HEK293T (cell line): ENCODE measurements around the gene IRX3.

ENCODE experiments used
- CTCF ChIA-PET: fragments of 350-600 bp; formaldehyde crosslinking; extraction: SDS; loops from one replicate; lab custom pipeline; 2021; ENCODE audit warnings: antibody characterized with exemption, inconsistent platforms; lab: Yijun Ruan, JAX
- POLR2A ChIA-PET: fragments of 350-600 bp; formaldehyde crosslinking; extraction: SDS; loops from one replicate; lab custom pipeline; 2020; ENCODE audit warnings: antibody characterized with exemption, inconsistent platforms; lab: Yijun Ruan, JAX
- DNase-seq: peaks from one replicate; pipeline ENCODE4 v3.0.0; 2012; ENCODE audit warnings: mixed read lengths; ENCODE audit errors: extremely low spot score
- ARNT ChIP-seq: fragments of 450-650 bp; IDR thresholded peaks from 2 replicates; pipeline ENCODE4 v1.6.1; 2017; ENCODE audit warnings: mild to moderate bottlenecking
- BHLHE40 ChIP-seq: fragments of 450-650 bp; IDR thresholded peaks from 2 replicates; pipeline ENCODE4 v1.6.1; 2016; ENCODE audit warnings: mild to moderate bottlenecking, moderate library complexity, borderline replicate concordance
- CTBP1 ChIP-seq: fragments of 450-650 bp; IDR thresholded peaks from 2 replicates; pipeline ENCODE4 v1.6.1; 2016; ENCODE audit warnings: borderline replicate concordance
- ELF4 ChIP-seq: fragments of 450-650 bp; IDR thresholded peaks from 2 replicates; pipeline ENCODE4 v1.6.1; 2017; ENCODE audit warnings: antibody characterized with exemption
- FOXA1 ChIP-seq: fragments of 450-650 bp; IDR thresholded peaks from 2 replicates; pipeline ENCODE4 v1.6.1; 2016; ENCODE audit warnings: mild to moderate bottlenecking
- FOXK2 ChIP-seq: fragments of 450-650 bp; IDR thresholded peaks from 2 replicates; pipeline ENCODE4 v1.6.1; 2016; ENCODE audit warnings: mild to moderate bottlenecking
- FOXM1 ChIP-seq: fragments of 450-650 bp; IDR thresholded peaks from 2 replicates; pipeline ENCODE4 v1.6.1; 2017; ENCODE audit warnings: mild to moderate bottlenecking, borderline replicate concordance
- HDGF ChIP-seq: fragments of 450-650 bp; IDR thresholded peaks from 2 replicates; pipeline ENCODE4 v1.6.1; 2017; ENCODE audit warnings: antibody characterized with exemption, borderline replicate concordance
- L3MBTL2 ChIP-seq: fragments of 450-650 bp; conservative IDR thresholded peaks from 2 replicates; pipeline ENCODE4 v1.6.1; 2016; ENCODE audit warnings: mild to moderate bottlenecking
- LEF1 ChIP-seq: fragments of 450-650 bp; IDR thresholded peaks from 2 replicates; pipeline ENCODE4 v1.6.1; 2017; ENCODE audit warnings: mild to moderate bottlenecking, borderline replicate concordance
- NFRKB ChIP-seq: fragments of 450-650 bp; IDR thresholded peaks from 2 replicates; pipeline ENCODE4 v1.6.1; 2016; ENCODE audit warnings: mild to moderate bottlenecking, moderate library complexity
- PKNOX1 ChIP-seq: fragments of 450-650 bp; IDR thresholded peaks from 2 replicates; pipeline ENCODE4 v1.6.1; 2016
- SP1 ChIP-seq: fragments of 450-650 bp; IDR thresholded peaks from 2 replicates; pipeline ENCODE4 v1.6.1; 2017
- SUZ12 ChIP-seq: fragments of 450-650 bp; IDR thresholded peaks from 2 replicates; pipeline ENCODE4 v1.6.1; 2016; ENCODE audit warnings: mild to moderate bottlenecking
- TARDBP ChIP-seq: fragments of 450-650 bp; IDR thresholded peaks from 2 replicates; pipeline ENCODE4 v1.6.1; 2016
- ZNF384 ChIP-seq: fragments of 450-650 bp; IDR thresholded peaks from 2 replicates; pipeline ENCODE4 v1.6.1; 2016

Gene IRX3

GRCh38 chr16:54282928-54283724, 3.5 kb downstream of the IRX3 start:
- DNase-seq = no peak
- TF ChIP-seq HDGF (no peak), SP1 (no peak)
- ChIA-PET CTCF (interaction anchor here (0.5 kb wide), 1 partner anchor 8 kb away, joined by 3 read pairs; no protein-coding TSS in a partner anchor), POLR2A (no interaction called here)

- ChIA-PET POLR2A (no interaction called here), CTCF (interaction anchor here (0.5 kb wide), 1 partner anchor 9 kb away, joined by 3 read pairs; no protein-coding TSS in a partner anchor)
- DNase-seq = no peak
- TF ChIP-seq FOXA1 (no peak), FOXK2 (no peak), TARDBP (no peak), ARNT (no peak), BHLHE40 (no peak), HDGF (no peak), CTBP1 (no peak), NFRKB (no peak), L3MBTL2 (no peak), LEF1 (no peak), ELF4 (no peak), FOXM1 (no peak), ZNF384 (no peak)
Observed at GRCh38 chr16:54282202-54282927, 4.2 kb downstream of the IRX3 start.

- ChIA-PET POLR2A (no interaction called here), CTCF (no interaction called here)
- no peak for DNase-seq
- no peak for TF ChIP-seq SUZ12
- TF ChIP-seq ZNF384 = no peak
- TF ChIP-seq ARNT = no peak
- TF ChIP-seq ELF4 = no peak
- TF ChIP-seq BHLHE40 = no peak
- TF ChIP-seq PKNOX1 = no peak
- no peak for TF ChIP-seq CTBP1
- TF ChIP-seq L3MBTL2 = no peak
- no peak for TF ChIP-seq LEF1
- no peak for TF ChIP-seq FOXK2
Observed at GRCh38 chr16:54281535-54282201, 4.9 kb downstream of the IRX3 start.

- TF ChIP-seq TARDBP (no peak), BHLHE40 (no peak), SP1 (no peak), FOXA1 (no peak), SUZ12 (no peak), ELF4 (no peak), PKNOX1 (no peak), L3MBTL2 (no peak), FOXM1 (no peak), NFRKB (no peak), ZNF384 (no peak), HDGF (no peak), ARNT (no peak), LEF1 (no peak), CTBP1 (no peak)
- ChIA-PET POLR2A (no interaction called here), CTCF (no interaction called here)
- DNase-seq = no peak
Observed at GRCh38 chr16:54280751-54281150, 5.8 kb downstream of the IRX3 start.

- TF ChIP-seq L3MBTL2 (no peak), SP1 (no peak), SUZ12 (no peak)
- ChIA-PET POLR2A (no interaction called here), CTCF (no interaction called here)
- DNase-seq = no peak
Observed at GRCh38 chr16:54277845-54278703, 8.5 kb downstream of the IRX3 start.

- ChIA-PET POLR2A (no interaction called here), CTCF (no interaction called here)
- TF ChIP-seq HDGF = no peak
- no peak for TF ChIP-seq NFRKB
- TF ChIP-seq LEF1 = no peak
- no peak for TF ChIP-seq FOXM1
- no peak for TF ChIP-seq FOXA1
- no peak for TF ChIP-seq PKNOX1
- TF ChIP-seq SP1 = no peak
- TF ChIP-seq BHLHE40 = no peak
- no peak for TF ChIP-seq ELF4
- TF ChIP-seq L3MBTL2 = no peak
- no peak for TF ChIP-seq ZNF384
- no peak for TF ChIP-seq CTBP1
- no peak for TF ChIP-seq TARDBP
- no peak for TF ChIP-seq SUZ12
- no peak for TF ChIP-seq FOXK2
- TF ChIP-seq ARNT = no peak
- no peak for DNase-seq
Observed at GRCh38 chr16:54275956-54276355, 10.6 kb downstream of the IRX3 start.
